Panc1 (cell line): ENCODE measurements around the gene HSPB7. TPM values are rescaled to one million over a fixed set of nuclear protein-coding genes. Genes with fewer than 3 reads are reported as not detected.

Experiments
- ATAC-seq: fragments of 200-7000 bp; cut with Tn5 transposase; 2 replicates; pipeline ENCODE4 v1.9.1; 2020; ENCODE audit warnings: mild to moderate bottlenecking, moderate library complexity
- BruUV-seq: library from RNA; stranded (reverse); fragments of 400-500 nt; replicated peaks from 2 replicates; lab custom pipeline; 2021; lab: Mats Ljungman, UMichigan
- CTCF ChIA-PET: fragments of 300-600 bp; sonication (Branson Sonifier 250); formaldehyde crosslinking; loops from one replicate; lab custom pipeline; 2022; ENCODE audit warnings: antibody characterized with exemption; lab: Charles Lee
- POLR2A ChIA-PET: fragments of 300-600 bp; sonication (Branson Sonifier 250); formaldehyde crosslinking; loops from one replicate; lab custom pipeline; 2022; ENCODE audit warnings: antibody characterized with exemption; lab: Charles Lee
- DNase-seq: peaks from one replicate; pipeline ENCODE4 v3.0.0-alpha.2; 2010; ENCODE audit warnings: low read depth, low spot score
- H3K27ac ChIP-seq: 2 replicates; pipeline ENCODE4 v1.5.1; 2011; ENCODE audit warnings: mild to moderate bottlenecking, low read length, inconsistent platforms
- H3K27me3 ChIP-seq: fragments of 200-500 bp; sonication (Bioruptor generic); 2 replicates; pipeline ENCODE4 v1.6.0; 2014; ENCODE audit warnings: low read length, inconsistent platforms; ENCODE audit not compliant: control insufficient read depth, insufficient read depth
- H3K36me3 ChIP-seq: fragments of 200-500 bp; sonication (Bioruptor generic); 2 replicates; pipeline ENCODE4 v1.5.1; 2014; ENCODE audit warnings: inconsistent platforms, mild to moderate bottlenecking, low read length, moderate library complexity; ENCODE audit not compliant: control insufficient read depth, insufficient read depth
- H3K4me1 ChIP-seq: 2 replicates; pipeline ENCODE4 v1.5.1; 2011; ENCODE audit warnings: inconsistent platforms, mild to moderate bottlenecking, low read length, moderate library complexity; ENCODE audit not compliant: control insufficient read depth, insufficient read depth
- H3K4me3 ChIP-seq, 2 experiments: 2 replicates each; pipeline ENCODE4 v1.5.1; 2011 to 2012; ENCODE audit warnings: low read depth in 2 of 2, low read length in 2 of 2, mild to moderate bottlenecking in 2 of 2, inconsistent platforms in 1 of 2, moderate library complexity in 1 of 2
- H3K9me3 ChIP-seq: fragments of 200-500 bp; sonication (Bioruptor generic); 2 replicates; pipeline ENCODE4 v1.5.1; 2014; ENCODE audit warnings: low read depth, mild to moderate bottlenecking, inconsistent platforms, low read length, moderate library complexity; ENCODE audit not compliant: control insufficient read depth, insufficient read depth
- CTCF ChIP-seq: fragments of 450-650 bp; IDR thresholded peaks from 2 replicates; pipeline ENCODE4 v1.5.1; 2017; ENCODE audit warnings: mild to moderate bottlenecking
- POLR2AphosphoS5 ChIP-seq: IDR thresholded peaks from 2 replicates; pipeline ENCODE4 v1.6.1; 2012; ENCODE audit warnings: mild to moderate bottlenecking, low read depth, low read length, moderate library complexity
- REST ChIP-seq, 2 experiments: IDR thresholded peaks; 2 replicates each; pipeline ENCODE4 v1.6.1; 2011 to 2012; ENCODE audit warnings: low read depth in 2 of 2, control low read depth in 1 of 2, low read length in 1 of 2, mild to moderate bottlenecking in 1 of 2, moderate library complexity in 1 of 2; ENCODE audit not compliant: insufficient read depth in 1 of 2
- SIN3A ChIP-seq: IDR thresholded peaks from 2 replicates; pipeline ENCODE4 v1.6.1; 2012; ENCODE audit warnings: low read depth, mild to moderate bottlenecking, low read length, moderate library complexity, borderline replicate concordance; ENCODE audit not compliant: insufficient read depth
- TCF7L2 ChIP-seq: IDR thresholded peaks from 2 replicates; pipeline ENCODE4 v1.6.1; 2011; ENCODE audit warnings: mild to moderate bottlenecking, low read depth, low read length, inconsistent platforms
- in situ Hi-C: cut with HindIII; loops from 2 replicates; pipeline ENCODE4 v1.10.0; 2016; ENCODE audit warnings: low sequenced_read_pairs, low pct_unique_long_range_greater_than_20kb
- intact Hi-C: fragments of 100-400 bp; cut with micrococcal nuclease; formaldehyde crosslinking; loops from one replicate; pipeline ENCODE4 v1.10.0; 2022; ENCODE audit not compliant: unreplicated experiment
- total RNA-seq: library from RNA; stranded (reverse); gene quantifications from one replicate; pipeline ENCODE4 v1.2.1, GENCODE V29; 2021; ENCODE audit not compliant: unreplicated experiment

Gene HSPB7
- total RNA-seq, 1 experiment from 2014 or later: 0.10 TPM

- no peak overlapping the region for H3K4me3 ChIP-seq
- in situ Hi-C loops: no loop called here
- ATAC-seq: peak; percentile 88
- peak; percentile 76 for DNase-seq
- H3K27ac ChIP-seq: no peak overlapping the region
- H3K9me3 ChIP-seq: no peaks in the 10 kb centered on the region
- TF ChIP-seq REST (IDR thresholded peaks at IDR 0.05; ENCODE audit: insufficient read depth in 1 of 2, low read depth in 2 of 2, low read length in 1 of 2) (0 out of 4 replicates have a peak, but pooled peaks of 1 of the 2 experiments have one; percentile 29), TCF7L2 (no peak), CTCF (peak; percentile 100)
- CTCF ChIA-PET: interaction anchor here (0.6 to 0.9 kb wide), 2 partner anchors 126 to 261 kb away, joined by 3 to 4 read pairs; no protein-coding TSS in a partner anchor
- POLR2A ChIA-PET: no interaction called here
- no peaks in the 10 kb centered on the region for H3K27me3 ChIP-seq
- intact Hi-C loops: loop anchor here (2.0 kb wide), 2 partner anchors 23 to 47 kb away; no protein-coding TSS in a partner anchor
- H3K36me3 ChIP-seq: no peaks in the 10 kb centered on the region
- H3K4me1 ChIP-seq: no peaks in the 10 kb centered on the region
- BruUV-seq: no TSS peak
Observed at GRCh38 chr1:16055613-16056520, 38.0 kb upstream of the HSPB7 start.

GRCh38 chr1:16054598-16055540, 37.0 kb upstream of the HSPB7 start:
- H3K4me3 ChIP-seq: no peak overlapping the region
- no peak for ATAC-seq
- ChIA-PET POLR2A (interaction anchor here (0.6 kb wide), 1 partner anchor 10 kb away, joined by 5 read pairs; no protein-coding TSS in a partner anchor), CTCF (no interaction called here)
- no peaks in the 10 kb centered on the region for H3K36me3 ChIP-seq
- H3K27ac ChIP-seq: no peak overlapping the region
- DNase-seq: no peak
- no peak for TF ChIP-seq SIN3A
- no peak for TF ChIP-seq CTCF
- TF ChIP-seq POLR2AphosphoS5: no peak
- TF ChIP-seq REST (IDR thresholded peaks at IDR 0.05; ENCODE audit: insufficient read depth in 1 of 2, low read depth in 2 of 2, low read length in 1 of 2): no peak
- no peak for TF ChIP-seq TCF7L2
- BruUV-seq: no TSS peak
- no peaks in the 10 kb centered on the region for H3K9me3 ChIP-seq
- H3K27me3 ChIP-seq: no peaks in the 10 kb centered on the region
- no peaks in the 10 kb centered on the region for H3K4me1 ChIP-seq
- in situ Hi-C loops (no loop called here), intact Hi-C loops (no loop called here)
